DOHH2 (cell line): ENCODE results near the gene MAML2.

Experiments used
- H3F3A ChIP-seq: fragments of 200-600 bp; sonication (generic), shearing (Covaris generic); 2 replicates; pipeline ENCODE4 v1.6.0; 2016; ENCODE audit warnings: antibody characterized with exemption, mild to moderate bottlenecking; ENCODE audit not compliant: control insufficient read depth, insufficient read depth
- H3K27ac ChIP-seq: fragments of 200-600 bp; sonication (generic); 2 replicates; pipeline ENCODE4 v1.5.1; 2014; ENCODE audit warnings: low read depth, mild to moderate bottlenecking, low read length, moderate library complexity
- H3K27me3 ChIP-seq: fragments of 200-600 bp; sonication (generic); 2 replicates; pipeline ENCODE4 v1.6.1; 2014; ENCODE audit warnings: mild to moderate bottlenecking, low read length, mixed read lengths; ENCODE audit not compliant: control insufficient read depth
- H3K36me3 ChIP-seq: fragments of 200-600 bp; sonication (generic); 2 replicates; pipeline ENCODE4 v1.6.1; 2014; ENCODE audit warnings: mild to moderate bottlenecking, low read length, moderate library complexity, mixed read lengths; ENCODE audit not compliant: control insufficient read depth
- H3K4me1 ChIP-seq: fragments of 200-600 bp; sonication (generic); 2 replicates; pipeline ENCODE4 v1.6.1; 2014; ENCODE audit warnings: mild to moderate bottlenecking, low read length, mixed read lengths; ENCODE audit not compliant: control insufficient read depth
- H3K4me2 ChIP-seq: fragments of 200-600 bp; sonication (generic); 2 replicates; pipeline ENCODE4 v1.6.0; 2014; ENCODE audit warnings: mild to moderate bottlenecking, low read length, moderate library complexity
- H3K4me3 ChIP-seq: fragments of 200-600 bp; sonication (generic); 2 replicates; pipeline ENCODE4 v1.5.1; 2014; ENCODE audit warnings: mild to moderate bottlenecking, low read length, mixed read lengths
- H3K79me2 ChIP-seq: fragments of 200-600 bp; sonication (generic); 2 replicates; pipeline ENCODE4 v1.6.1; 2014; ENCODE audit warnings: mild to moderate bottlenecking, low read length, mixed read lengths; ENCODE audit not compliant: control insufficient read depth
- H3K9me2 ChIP-seq: fragments of 200-600 bp; sonication (generic); replicated peaks from 2 replicates; pipeline ENCODE4 v1.6.1; 2014; ENCODE audit warnings: mild to moderate bottlenecking, low read length, mixed read lengths; ENCODE audit not compliant: control insufficient read depth
- H3K9me3 ChIP-seq: fragments of 200-600 bp; sonication (generic); 2 replicates; pipeline ENCODE4 v1.6.1; 2014; ENCODE audit warnings: antibody characterized with exemption, low read length, mixed read lengths; ENCODE audit not compliant: control insufficient read depth, insufficient read depth
- H4K20me1 ChIP-seq: fragments of 200-600 bp; sonication (generic); 2 replicates; pipeline ENCODE4 v1.6.0; 2014; ENCODE audit warnings: low read depth, mild to moderate bottlenecking, antibody characterized with exemption, low read length, moderate library complexity; ENCODE audit not compliant: control insufficient read depth, insufficient read depth
- CTCF ChIP-seq: fragments of 200-600 bp; sonication (generic); IDR thresholded peaks from one replicate; pipeline ENCODE4 v1.5.1; 2014; ENCODE audit warnings: antibody characterized with exemption, mild to moderate bottlenecking, low read depth, low read length; ENCODE audit not compliant: poor library complexity, severe bottlenecking
- EZH2phosphoT487 ChIP-seq: fragments of 200-600 bp; sonication (generic); IDR thresholded peaks from 2 replicates; pipeline ENCODE4 v1.6.1; 2017; ENCODE audit warnings: borderline replicate concordance, mild to moderate bottlenecking, antibody characterized with exemption, low read length, moderate library complexity, mixed read lengths

The MAML2 gene

GRCh38 chr11:96004862-96005261 is 338.1 kb downstream of the MAML2 start:
- Histone ChIP-seq H3K27me3 (no peaks in the 10 kb centered on the region), H3K4me1 (no peaks in the 10 kb centered on the region), H3K27ac (no peak overlapping the region), H4K20me1 (no peaks in the 10 kb centered on the region), H3K4me3 (no peak overlapping the region), H3K36me3 (no peaks in the 10 kb centered on the region), H3K79me2 (no peaks in the 10 kb centered on the region), H3K4me2 (no peak overlapping the region), H3K9me3 (no peaks in the 10 kb centered on the region), H3F3A (no peaks in the 10 kb centered on the region), H3K9me2 (no peaks in the 10 kb centered on the region)
- TF ChIP-seq CTCF (no peak), EZH2phosphoT487 (no peak)

GRCh38 chr11:96002754-96003290 is 340.2 kb downstream of the MAML2 start:
- no peaks in the 10 kb centered on the region for H3K9me3 ChIP-seq
- H3K4me1 ChIP-seq = no peaks in the 10 kb centered on the region
- no peaks in the 10 kb centered on the region for H3K27me3 ChIP-seq
- H4K20me1 ChIP-seq = no peaks in the 10 kb centered on the region
- H3K4me3 ChIP-seq = no peak overlapping the region
- H3F3A ChIP-seq = no peaks in the 10 kb centered on the region
- H3K27ac ChIP-seq = no peak overlapping the region
- H3K9me2 ChIP-seq = no peaks in the 10 kb centered on the region
- H3K4me2 ChIP-seq = no peak overlapping the region
- no peaks in the 10 kb centered on the region for H3K79me2 ChIP-seq
- H3K36me3 ChIP-seq = no peaks in the 10 kb centered on the region
- no peak for TF ChIP-seq CTCF

- no peak overlapping the region for H3K4me3 ChIP-seq
- no peaks in the 10 kb centered on the region for H3K36me3 ChIP-seq
- no peak overlapping the region for H3K27ac ChIP-seq
- H3K4me1 ChIP-seq = no peaks in the 10 kb centered on the region
- H3K79me2 ChIP-seq = no peaks in the 10 kb centered on the region
- H3K4me2 ChIP-seq = no peak overlapping the region
- no peaks in the 10 kb centered on the region for H3K27me3 ChIP-seq
- no peaks in the 10 kb centered on the region for H4K20me1 ChIP-seq
- H3F3A ChIP-seq = no peaks in the 10 kb centered on the region
- no peaks in the 10 kb centered on the region for H3K9me2 ChIP-seq
- TF ChIP-seq EZH2phosphoT487 = no peak
- no peak for TF ChIP-seq CTCF
- no peaks in the 10 kb centered on the region for H3K9me3 ChIP-seq
These were observed 340.7 kb downstream of the MAML2 start for GRCh38 chr11:96002339-96002738.
